Bronchial epithelial cell (primary cell): Measurements from ENCODE around the gene S100A6. TPM values are rescaled to one million over a fixed set of nuclear protein-coding genes. Genes with fewer than 3 reads are reported as not detected.

Source experiments
- DNase-seq: peaks from one replicate; pipeline ENCODE4 v3.0.0-alpha.2; 2010; ENCODE audit warnings: low read depth
- FAIRE-seq: peaks from 2 replicates; lab custom pipeline; 2011; peaks lifted over from hg19 to GRCh38; lab: Jason Lieb, UNC
- H3K27me3 ChIP-seq: 2 replicates; pipeline ENCODE4 v1.5.1; 2011; ENCODE audit warnings: low read length; ENCODE audit not compliant: control insufficient read depth, insufficient read depth
- H3K36me3 ChIP-seq: 2 replicates; pipeline ENCODE4 v1.5.1; 2011; ENCODE audit warnings: low read length; ENCODE audit not compliant: control insufficient read depth, insufficient read depth
- H3K4me3 ChIP-seq: 2 replicates; pipeline ENCODE4 v1.5.1; 2011; ENCODE audit warnings: mild to moderate bottlenecking, low read depth, low read length, control low read depth
- CTCF ChIP-seq: IDR thresholded peaks from 2 replicates; pipeline ENCODE4 v1.5.1; 2011; ENCODE audit warnings: mild to moderate bottlenecking, moderate library complexity, low read length, control low read depth, inconsistent platforms; ENCODE audit not compliant: insufficient read depth, severe bottlenecking
- total RNA-seq: library from RNA; depleted of rRNA; stranded (reverse); fragments of >200 nt; gene quantifications from 2 replicates; pipeline ENCODE4 v1.2.1, GENCODE V29; 2014

The S100A6 gene
- total RNA-seq, 1 donor from 2014 or later, result 2,948 TPM

DNA sequence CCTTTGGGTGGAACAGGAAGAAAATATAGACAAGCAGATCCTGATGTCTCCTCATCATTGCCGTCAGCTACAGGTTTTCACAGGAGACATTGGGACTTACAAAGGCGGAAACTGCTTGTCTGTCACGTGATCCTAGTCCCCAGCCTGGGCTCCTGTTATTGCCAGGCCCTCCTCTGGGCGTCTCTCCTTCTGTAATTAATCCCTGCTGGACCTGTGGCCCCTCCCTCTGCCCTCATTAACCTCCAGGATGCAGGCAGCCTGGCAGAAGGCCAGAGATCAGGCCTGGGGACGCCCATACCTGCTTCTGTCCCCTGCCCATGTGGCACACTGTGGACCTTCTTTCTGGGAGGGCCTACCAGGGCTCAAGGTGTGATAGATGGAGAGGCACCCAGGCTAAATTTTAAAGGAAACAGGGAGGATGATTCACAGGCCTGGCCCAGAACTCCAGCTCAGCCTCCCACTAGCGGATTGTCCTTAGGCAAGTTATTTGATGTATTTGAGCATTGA lies 2.6 kb upstream of the S100A6 start:
- DNase-seq, result peak; percentile 50
- Histone ChIP-seq H3K36me3 (peaks cover 9% of the 10 kb centered on the region), H3K27me3 (no peaks in the 10 kb centered on the region), H3K4me3 (no peak overlapping the region)
- TF ChIP-seq CTCF, result no peak
- FAIRE-seq, result no peak

DNA sequence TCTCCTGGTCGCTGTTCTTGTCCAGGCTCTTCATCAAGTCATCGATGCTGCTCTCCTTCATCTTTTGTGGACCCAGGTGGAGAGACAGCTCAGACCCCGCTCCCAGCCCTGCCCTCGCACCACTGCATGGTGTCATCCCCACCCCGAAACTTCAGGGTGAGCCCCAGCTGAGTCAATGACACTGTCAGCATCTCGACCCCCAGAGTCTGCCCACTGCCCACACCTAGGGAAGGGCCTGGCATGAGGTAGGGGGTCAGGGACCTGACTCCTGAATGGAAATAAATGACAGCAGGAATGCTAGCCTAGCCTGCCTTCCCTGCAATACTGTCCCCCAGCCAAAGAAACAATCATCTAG lies 1.6 kb upstream of the S100A6 start:
- FAIRE-seq, result no peak
- DNase-seq, result no peak
- TF ChIP-seq CTCF, result no peak

GRCh38 chr1:153536671-153537375 lies 1.0 kb upstream of the S100A6 start:
- peak overlapping the region; percentile 56 for H3K4me3 ChIP-seq

More for the DNA sequence above, 1.6 kb upstream of the S100A6 start:
- Histone ChIP-seq H3K36me3 (peaks cover 9% of the 10 kb centered on the region), H3K27me3 (no peaks in the 10 kb centered on the region), H3K4me3 (no peak overlapping the region)

GRCh38 chr1:153536012-153536670 lies 350 bp upstream of the S100A6 start:
- H3K4me3 ChIP-seq, result peak overlapping the region; percentile 56
- H3K36me3 ChIP-seq, result peaks cover 9% of the 10 kb centered on the region
- FAIRE-seq (no peak), DNase-seq (peak; percentile 73)
- no peak for TF ChIP-seq CTCF
- H3K27me3 ChIP-seq, result no peaks in the 10 kb centered on the region

More at GRCh38 chr1:153536671-153537375, 1.0 kb upstream of the S100A6 start:
- Histone ChIP-seq H3K36me3 (peaks cover 9% of the 10 kb centered on the region), H3K27me3 (no peaks in the 10 kb centered on the region)
- TF ChIP-seq CTCF, result no peak
- peak; percentile 68 for DNase-seq
- FAIRE-seq, result no peak

DNA sequence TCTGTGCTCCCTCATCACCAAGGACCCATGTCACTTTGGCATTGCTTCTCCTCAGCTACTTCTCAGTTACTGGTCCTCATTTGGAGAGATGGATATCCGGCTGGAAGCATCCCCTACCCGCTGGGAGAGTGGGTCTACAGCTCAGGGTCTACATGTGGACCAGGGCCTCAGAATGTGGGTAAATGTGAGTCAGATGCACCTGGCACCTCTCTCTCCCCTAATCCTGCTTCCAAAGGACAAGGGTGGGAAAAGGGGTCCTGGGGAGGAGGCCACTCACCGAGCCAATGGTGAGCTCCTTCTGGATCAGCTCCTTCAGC lies 908 bp downstream of the S100A6 start:
- no peak for DNase-seq
- Histone ChIP-seq H3K27me3 (no peaks in the 10 kb centered on the region), H3K4me3 (peak overlapping the region; percentile 56), H3K36me3 (peaks cover 9% of the 10 kb centered on the region)
- no peak for FAIRE-seq
- TF ChIP-seq CTCF, result no peak
